HK-2 (cell line): Measurements from ENCODE around the gene CATSPERB.
"Not testable (repeated sequence)": the region's sequence is repeated elsewhere in the genome, so short reads cannot be mapped to it uniquely, and the experiment has no call there.

Experiments
- DNase-seq: peaks from one replicate; pipeline ENCODE4 v3.0.0-alpha.2; 2018; ENCODE audit not compliant: unreplicated experiment

The CATSPERB gene

DNA sequence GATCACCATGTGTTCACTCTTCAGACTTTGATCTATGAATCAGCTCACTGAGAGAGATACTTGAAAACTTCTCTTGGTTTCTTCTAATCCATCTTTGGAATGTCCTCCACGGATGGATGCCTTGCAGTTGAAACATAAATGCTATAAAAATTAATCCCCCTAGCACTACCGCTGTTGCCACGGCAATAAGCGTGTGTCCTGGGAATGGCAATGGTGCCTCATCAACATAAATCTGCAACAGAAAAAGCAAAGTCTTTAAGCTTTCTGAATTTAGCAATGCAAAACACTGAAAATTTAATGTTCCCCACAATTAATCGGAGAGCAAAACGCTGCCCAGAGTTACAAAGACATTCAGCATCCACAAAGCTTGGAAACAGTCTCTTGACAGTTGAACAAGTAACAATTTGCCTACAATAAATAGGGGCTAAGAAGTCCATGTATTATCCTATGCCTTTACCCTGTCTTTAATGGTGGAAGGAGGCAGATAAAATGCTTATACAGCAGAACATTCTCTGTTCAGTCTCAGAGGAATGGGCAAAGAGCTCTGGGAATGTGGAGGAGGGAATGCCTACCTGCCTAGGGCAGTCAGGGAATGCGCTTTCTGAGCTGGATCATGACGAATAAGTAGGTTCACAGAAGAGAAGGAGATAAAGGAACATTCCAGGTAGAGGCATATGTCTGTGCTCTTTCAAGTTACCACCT is 150.9 kb downstream of the CATSPERB start:
- DNase-seq, result no peak

DNA sequence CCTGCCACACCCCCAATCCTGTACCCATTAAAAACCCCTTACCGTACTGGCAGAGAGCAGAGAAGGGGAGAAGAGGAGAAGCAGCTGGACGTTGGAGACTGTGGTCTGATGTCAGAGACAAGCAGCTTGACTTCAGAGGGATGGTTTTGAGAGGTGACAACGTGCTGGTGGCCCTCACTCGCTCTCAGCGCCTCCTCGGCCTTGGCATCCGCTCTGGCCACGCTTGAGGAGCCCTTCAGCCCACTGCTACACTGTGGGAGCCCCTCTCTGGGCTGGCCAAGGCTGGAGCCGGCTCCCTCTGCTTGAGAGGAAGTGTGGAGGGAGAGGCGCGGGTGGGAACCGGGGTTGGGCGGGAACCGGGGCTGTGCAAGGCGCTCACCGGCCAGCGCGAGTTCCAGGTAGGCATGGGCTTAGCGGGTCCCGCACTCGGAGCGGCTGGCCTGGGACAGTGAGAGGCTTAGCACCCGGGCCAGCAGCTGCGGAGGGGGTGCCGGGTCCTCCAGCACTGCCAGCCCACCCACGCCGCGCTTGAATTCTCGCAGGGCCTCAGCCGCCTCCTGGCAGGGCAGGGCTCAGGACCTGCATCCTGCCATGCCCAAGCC is 154.2 kb downstream of the CATSPERB start:
- no peak for DNase-seq

DNA sequence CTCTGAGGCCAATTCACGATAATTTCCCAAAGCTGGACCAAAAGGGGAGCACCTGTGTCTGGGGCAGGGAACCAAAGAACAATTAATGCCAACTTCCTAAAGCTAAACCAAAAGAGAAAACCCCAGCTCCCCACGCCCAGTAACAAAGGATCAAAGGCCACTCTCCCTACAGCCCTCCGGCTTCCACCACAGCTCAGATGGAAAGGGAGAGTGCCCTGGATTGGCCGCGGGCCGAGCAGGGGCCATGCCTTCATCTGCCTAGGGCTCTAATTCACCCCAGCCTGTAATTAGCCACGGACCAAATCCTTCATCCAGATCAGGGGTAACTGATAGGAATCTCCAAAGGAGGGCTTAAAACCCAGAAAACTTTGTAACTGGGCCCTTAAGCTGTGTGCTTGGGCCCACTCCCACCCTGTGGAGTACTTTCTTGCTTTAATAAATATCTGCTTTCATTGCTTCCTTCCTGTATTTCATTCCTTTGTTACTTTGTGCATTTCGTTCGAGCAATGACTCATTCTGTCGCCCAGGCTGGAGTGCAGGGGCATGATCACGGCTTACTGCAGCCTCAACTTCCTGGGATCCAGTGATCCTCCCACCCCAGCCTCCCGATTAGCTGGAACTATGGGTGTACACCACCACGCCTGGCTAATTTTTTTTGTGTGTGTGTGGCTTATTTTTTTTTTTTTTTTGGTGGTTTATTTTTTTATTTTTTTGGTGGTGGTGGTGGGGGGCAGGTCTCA is 156.2 kb downstream of the CATSPERB start:
- no peak for DNase-seq

DNA sequence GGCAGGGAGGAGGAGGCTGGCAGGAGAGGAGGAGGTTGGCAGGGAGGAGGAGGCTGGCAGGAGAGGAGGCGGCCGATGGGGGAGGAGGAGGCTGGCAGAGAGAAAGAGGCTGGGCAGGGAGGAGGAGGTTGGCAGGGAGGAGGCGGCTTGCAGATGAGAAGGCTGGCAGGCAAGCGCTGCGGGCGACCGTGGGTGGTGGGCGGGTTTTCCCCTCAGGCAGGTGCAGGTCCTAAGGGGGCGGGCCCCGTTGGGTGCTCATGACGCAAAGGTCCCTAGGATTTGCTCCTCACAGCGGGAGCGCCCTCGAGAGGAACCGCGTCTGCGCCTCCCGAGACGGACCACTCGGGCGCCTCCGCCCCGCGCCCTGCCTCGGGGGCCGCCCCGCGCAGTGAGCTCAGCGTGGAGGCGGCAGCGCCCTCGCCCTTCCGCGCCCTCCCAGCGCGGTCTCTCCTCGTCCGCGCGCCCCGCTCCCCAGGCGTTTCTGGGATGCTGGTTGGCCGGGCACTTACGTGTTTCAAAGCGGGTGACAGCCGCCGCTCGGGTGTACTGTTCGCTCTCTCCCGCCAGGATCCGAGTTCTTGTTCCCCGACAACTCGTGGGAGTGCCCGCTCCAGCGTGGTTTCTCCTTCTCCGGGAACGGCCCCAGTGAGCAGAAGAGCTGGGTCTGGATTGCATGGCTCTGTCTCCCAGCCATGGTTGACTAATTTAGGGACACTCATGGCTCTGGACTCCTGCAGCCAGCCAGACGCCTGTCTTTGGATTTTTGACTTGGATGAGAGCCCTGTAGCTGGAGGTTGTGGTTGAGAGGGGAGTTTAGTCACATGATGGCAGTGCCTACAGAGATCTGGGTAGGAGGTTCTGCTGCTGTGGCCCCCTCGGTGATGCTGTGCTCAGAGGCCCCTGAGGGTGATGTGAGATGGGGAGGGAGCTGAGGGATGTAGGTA is 157.7 kb downstream of the CATSPERB start:
- peak; percentile 49 for DNase-seq

DNA sequence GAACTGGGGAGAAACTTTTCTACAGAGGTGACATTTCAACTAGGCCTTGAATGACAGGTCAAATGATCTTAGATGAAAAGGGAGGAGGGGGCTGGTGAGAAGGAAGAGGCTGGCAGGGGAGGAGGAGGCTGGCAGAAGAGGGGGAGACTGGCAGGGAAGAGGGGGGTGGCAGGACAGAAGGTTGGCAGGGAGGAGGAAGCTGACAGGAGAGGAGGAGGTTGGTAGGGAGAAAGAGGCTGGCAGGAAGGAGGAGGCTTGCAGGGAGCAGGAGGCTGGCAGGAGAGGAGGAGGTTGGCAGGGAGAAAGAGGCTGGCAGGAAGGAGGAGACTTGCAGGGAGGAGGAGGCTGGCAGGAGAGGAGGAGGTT is 158.4 kb downstream of the CATSPERB start:
- DNase-seq, result no peak

DNA sequence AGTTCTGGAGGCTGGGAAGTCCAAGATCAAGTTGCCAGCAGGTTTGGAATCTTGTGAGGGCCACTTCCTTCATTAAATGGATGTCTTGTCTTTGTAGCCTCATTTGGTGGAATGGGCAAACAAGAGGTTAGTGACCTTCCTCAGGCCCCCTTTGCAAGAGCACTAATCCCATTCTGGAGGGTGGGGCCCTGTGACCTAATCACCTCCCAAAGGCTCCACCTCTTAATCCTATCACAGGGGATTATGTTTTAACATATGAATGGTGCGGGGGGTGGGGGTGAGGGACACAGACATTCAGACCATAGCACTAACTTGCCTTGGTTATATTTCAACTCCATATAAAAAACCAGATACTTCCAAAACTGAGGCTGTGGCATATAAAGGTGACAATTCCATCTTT is 161.9 kb downstream of the CATSPERB start:
- no peak for DNase-seq

DNA sequence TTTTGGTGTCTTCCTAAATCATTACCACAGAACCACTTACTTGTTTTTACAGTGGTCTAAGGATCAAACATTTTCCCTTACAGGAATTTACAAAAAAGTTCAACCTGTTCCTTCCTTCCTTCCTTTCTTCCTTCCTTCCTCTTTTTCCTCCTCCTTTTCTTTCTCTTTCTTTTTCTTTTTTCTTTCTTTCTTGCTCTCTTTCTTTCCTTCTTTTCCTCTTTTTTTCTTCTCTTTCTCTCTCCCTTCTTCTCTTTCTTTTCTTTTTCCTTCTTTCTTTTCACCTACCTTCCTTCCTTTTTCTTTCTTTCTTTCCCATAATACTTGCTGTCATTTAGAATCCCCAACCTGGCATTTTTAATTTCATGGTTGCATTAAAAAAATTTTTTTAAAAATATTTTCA is 162.6 kb downstream of the CATSPERB start:
- DNase-seq, result no peak

DNA sequence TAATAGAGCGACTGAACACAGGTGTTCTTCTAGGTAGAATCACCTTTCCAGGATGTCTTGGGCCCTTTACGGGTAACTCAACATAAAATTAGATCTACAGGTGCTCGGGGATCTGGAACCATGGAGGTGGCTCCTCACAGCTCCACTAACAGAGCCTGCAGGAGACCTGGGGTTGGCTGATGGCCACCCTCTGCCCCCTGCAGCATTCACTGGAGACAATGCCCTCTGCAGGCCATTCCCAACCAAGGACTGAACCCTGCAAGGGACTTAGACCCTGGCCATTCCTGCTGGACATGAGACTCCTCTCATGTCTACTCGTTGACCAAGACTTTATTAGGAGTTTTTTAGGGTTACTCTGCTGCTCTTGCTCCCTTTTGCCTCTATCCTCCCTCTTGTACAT is 163.3 kb downstream of the CATSPERB start:
- no peak for DNase-seq

DNA sequence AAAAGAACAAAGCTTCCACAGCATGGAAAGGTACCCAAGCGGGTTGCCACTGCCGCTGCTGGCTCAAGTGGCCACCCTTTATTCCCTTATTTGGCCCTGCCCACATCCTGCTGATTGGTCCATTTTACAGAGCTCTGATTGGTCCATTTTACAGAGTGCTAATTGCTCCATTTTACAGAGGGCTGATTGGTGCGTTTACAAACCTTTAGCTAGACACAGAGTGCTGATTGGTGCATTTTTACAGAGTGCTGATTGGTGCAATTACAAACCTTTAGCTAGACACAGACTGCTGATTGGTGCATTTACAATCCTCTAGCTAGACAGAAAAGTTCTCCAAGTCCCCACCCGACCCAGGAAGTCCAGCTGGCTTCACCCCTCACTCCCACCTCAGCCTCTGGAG is 164.1 kb downstream of the CATSPERB start:
- not testable (repeated sequence) for DNase-seq

DNA sequence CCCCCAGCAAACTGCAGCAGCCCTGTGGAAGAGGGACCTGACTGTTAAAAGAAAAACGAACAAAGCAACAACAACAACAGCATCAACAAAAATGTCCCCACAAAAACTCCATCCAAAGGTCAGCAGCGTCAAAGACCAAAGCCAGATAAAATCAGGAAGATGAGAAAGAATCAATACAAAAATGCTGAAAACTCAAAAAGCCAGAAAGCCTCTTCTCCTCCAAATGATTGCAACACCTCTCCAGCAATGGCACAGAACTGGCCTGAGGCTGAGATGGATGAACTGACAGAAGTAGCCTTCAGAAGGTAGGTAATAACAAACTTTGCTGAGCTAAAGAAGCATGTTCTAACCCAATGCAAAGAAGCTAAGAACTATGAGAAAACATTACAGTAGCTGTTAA is 176.4 kb downstream of the CATSPERB start:
- no peak for DNase-seq

DNA sequence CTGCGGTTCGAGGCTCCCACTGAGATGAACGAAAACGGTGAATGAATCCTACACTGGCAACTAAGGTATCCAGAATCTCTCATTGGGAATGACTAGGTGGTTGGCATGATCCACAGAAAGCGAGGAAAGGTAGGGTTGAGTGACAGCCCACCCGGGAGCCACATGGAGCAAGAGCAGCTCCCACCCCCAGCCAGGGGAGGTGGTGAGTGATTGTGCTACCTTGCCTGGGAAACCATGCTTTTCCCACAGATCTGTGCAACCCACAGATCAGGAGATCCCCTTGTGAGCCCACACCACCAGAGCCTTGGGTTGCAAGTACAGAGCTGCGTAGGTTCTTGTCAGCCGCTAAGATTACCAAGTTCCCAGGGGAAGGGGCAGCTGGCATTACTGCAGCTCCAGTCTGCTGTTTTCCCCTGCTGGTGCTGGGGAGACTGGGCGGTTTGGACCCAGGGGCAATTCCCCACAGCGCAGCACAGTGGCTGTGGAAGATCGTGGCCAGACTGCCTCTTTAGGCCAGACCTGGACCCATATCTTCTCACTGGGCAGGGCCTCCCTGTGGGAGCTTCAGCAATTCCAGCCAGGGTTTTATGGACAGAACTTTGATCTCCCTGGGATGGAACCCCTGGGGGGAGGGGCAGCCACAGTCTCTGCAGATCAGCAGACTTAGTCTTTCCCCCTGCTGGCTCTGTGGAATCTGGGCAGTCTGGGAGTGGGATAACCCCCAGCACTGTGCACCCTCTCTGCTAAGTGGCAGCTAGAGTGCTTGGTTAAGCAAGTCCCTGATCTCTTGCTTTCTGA is 177.2 kb downstream of the CATSPERB start:
- DNase-seq, result no peak

DNA sequence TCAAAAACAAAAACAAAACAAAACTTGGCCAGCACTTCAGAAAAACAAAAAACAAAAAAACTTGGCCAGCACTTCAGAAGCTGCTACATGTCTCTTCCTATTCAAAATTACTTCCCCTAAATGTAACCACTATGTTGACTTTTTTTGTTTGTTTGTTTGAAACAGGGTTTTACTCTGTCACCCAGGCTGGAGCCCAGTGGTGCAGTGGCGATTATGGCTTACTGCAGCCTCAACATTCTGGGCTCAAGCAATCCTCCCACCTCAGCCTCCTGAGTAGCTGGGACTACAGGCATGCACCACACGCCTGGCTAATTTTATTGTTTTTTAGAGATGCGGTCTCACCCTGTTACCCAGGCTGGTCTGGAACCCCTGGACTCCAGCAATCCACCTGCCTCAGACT is 183.8 kb downstream of the CATSPERB start:
- no peak for DNase-seq

DNA sequence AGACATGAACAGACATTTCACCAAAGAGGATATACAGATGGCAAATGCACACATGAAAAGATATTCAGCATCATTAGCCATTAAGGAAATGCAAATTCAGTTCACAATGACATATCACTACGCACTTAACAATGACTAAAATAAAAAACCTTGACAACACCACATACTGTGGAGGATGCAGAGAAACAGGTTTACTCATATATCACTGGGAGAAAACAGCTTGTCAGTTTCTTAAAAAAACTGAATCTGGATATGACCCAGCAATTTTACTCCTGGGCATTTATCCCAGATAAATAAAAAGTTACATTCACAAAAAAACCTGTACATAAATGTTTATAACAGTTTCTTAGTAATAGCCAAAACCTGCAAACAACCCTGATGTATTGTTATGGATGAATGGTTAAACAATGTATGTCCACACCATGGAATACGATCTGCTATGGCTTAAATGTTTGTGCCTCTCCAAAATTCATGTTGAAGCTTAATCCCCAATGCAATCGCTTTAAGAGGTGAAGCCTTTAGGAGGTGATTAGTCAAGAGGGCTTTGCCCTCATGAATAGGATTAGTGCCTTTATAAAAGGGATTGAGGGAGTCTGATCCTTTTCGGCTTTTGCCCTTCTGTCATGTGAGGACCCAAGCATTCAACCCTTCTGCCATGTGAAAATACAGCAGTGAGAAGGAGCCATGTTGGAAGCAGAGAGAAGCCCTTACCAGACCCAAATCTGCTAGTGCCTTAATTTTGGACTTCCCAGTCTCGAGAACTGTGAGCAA is 185.8 kb downstream of the CATSPERB start:
- no peak for DNase-seq

DNA sequence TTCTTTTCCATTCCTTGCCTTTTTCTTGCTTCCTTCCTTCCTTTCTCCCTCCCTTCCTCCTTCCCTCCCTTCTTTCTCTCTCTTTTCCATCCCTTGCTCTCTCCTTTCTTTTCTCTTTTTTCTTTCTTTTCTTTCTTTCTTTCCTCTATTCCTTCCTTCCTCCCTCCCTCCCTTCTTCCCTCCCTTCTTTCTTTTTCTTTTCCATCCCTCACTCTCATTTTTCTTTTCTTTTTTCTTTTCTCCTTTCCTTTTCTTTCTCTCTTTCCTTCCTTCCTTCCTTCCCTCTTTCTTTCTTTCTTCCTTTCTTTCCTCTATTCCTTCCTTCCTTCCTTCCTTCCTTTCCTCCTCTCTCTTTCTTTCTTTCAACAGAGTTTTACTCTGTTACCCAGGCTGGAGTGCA is 186.7 kb downstream of the CATSPERB start:
- no peak for DNase-seq

DNA sequence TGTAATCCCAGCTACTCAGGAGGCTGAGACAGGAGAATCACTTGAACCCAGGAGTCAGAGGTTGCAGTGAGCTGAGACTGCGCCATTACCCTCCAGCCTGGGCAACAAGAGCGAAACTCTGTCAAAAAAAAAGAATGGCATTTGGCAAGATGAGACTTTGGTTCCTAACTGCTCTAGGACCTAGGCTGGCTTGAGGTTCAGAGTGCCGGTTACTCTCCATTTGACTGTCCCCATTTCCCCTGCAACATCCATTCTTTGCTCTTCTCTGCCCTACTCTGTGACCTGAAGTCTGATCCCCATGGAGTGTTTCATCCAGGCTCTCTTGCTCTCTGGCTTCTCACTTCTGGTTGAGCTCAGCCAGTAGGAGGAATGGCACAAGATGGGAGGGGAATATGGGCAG is 195.6 kb downstream of the CATSPERB start:
- no peak for DNase-seq

DNA sequence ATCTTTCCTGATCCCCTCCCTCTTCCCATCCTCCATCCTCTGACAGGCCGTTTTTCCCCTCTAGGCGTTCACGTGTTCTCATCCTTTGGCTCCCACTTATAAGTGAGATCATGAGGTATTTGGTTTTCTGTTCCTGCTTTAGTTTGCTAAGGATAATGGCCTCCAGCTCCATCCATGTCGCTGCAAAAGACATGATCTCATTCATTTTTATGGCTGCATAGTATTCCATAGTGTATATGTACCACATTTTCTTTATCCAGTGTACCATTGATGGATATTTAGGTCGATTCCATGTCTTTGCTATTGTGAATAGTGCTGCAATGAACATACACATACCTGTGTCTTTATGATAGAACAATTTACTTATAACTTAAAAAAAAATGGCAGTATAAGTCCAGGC is 197.8 kb downstream of the CATSPERB start:
- not testable (repeated sequence) for DNase-seq

DNA sequence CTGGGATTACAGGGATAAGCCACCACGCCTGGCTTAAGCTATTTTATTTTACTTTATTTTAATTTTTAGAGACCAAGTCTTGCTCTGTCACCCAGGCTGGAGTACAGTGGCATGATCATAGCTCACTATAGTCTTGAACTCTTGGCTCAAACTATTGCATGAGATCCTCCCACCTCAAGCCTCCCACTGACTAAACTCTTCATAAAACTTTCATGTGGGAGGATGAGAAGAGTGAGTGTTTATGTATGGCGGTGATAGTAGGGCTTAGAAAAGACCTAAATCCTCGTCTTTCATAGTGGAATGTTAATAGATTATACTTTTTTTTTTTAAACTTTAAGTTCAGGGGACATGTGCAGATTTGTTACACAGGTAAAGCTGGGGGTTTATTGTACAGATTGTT is 198.3 kb downstream of the CATSPERB start:
- DNase-seq, result no peak
